ENCODE measurements around the gene CEP295NL.
"Not testable (repeated sequence)": the region's sequence is repeated elsewhere in the genome, so short reads cannot be mapped to it uniquely, and the experiment has no call there.

CEP295NL gene

GRCh38 chr17:78878871-78879527 is 24.0 kb downstream of the CEP295NL start:
- H3K27me3 Mint-ChIP-seq (ENCODE audit: low read depth, poor library complexity) = peaks cover 2% of the 10 kb centered on the region
- DNase-seq = no peak
- no peaks in the 10 kb centered on the region for H3K9me3 Mint-ChIP-seq
- TF ChIP-seq CTCF (IDR thresholded peaks at IDR 0.05) = no peak
- H3K36me3 Mint-ChIP-seq (ENCODE audit: low read depth) = peaks cover 5% of the 10 kb centered on the region
- peak overlapping the region; percentile 62 for H3K4me3 Mint-ChIP-seq
- peaks cover 84% of the 10 kb centered on the region for H3K4me1 Mint-ChIP-seq
- peak overlapping the region; percentile 82 for H3K27ac Mint-ChIP-seq

- H3K9me3 Mint-ChIP-seq = no peaks in the 10 kb centered on the region
- H3K27me3 Mint-ChIP-seq (ENCODE audit: low read depth, poor library complexity) = peaks cover 2% of the 10 kb centered on the region
- H3K27ac Mint-ChIP-seq = peak overlapping the region; percentile 54
- H3K4me3 Mint-ChIP-seq = no peak overlapping the region
- no peak for DNase-seq
- peaks cover 10% of the 10 kb centered on the region for H3K36me3 Mint-ChIP-seq (ENCODE audit: low read depth)
- H3K4me1 Mint-ChIP-seq = peaks cover 84% of the 10 kb centered on the region
- TF ChIP-seq CTCF (IDR thresholded peaks at IDR 0.05) = no peak
Observed at GRCh38 chr17:78878261-78878660, 24.7 kb downstream of the CEP295NL start.

GRCh38 chr17:78876954-78877517 is 26.0 kb downstream of the CEP295NL start:
- H3K4me1 Mint-ChIP-seq = peaks cover 72% of the 10 kb centered on the region
- H3K27ac Mint-ChIP-seq = peak overlapping the region; percentile 66

GRCh38 chr17:78876094-78876597 is 26.9 kb downstream of the CEP295NL start:
- H3K27ac Mint-ChIP-seq = peak overlapping the region; percentile 91
- peaks cover 22% of the 10 kb centered on the region for H3K36me3 Mint-ChIP-seq (ENCODE audit: low read depth)
- peak overlapping the region; percentile 19 for H3K4me3 Mint-ChIP-seq
- H3K9me3 Mint-ChIP-seq = no peaks in the 10 kb centered on the region
- H3K4me1 Mint-ChIP-seq = peaks cover 66% of the 10 kb centered on the region
- TF ChIP-seq CTCF (IDR thresholded peaks at IDR 0.05) = no peak
- no peak for DNase-seq
- peaks cover 2% of the 10 kb centered on the region for H3K27me3 Mint-ChIP-seq (ENCODE audit: low read depth, poor library complexity)

More at GRCh38 chr17:78876954-78877517, 26.0 kb downstream of the CEP295NL start:
- H3K9me3 Mint-ChIP-seq; H3K4me3 Mint-ChIP-seq; H3K27me3 Mint-ChIP-seq (ENCODE audit: low read depth, poor library complexity); DNase-seq: not testable (repeated sequence)
- H3K36me3 Mint-ChIP-seq (ENCODE audit: low read depth) = peaks cover 18% of the 10 kb centered on the region

- TF ChIP-seq CTCF (IDR thresholded peaks at IDR 0.05) = no peak
- peaks cover 66% of the 10 kb centered on the region for H3K4me1 Mint-ChIP-seq
- H3K4me3 Mint-ChIP-seq = no peak overlapping the region
- peak overlapping the region; percentile 91 for H3K27ac Mint-ChIP-seq
- H3K27me3 Mint-ChIP-seq (ENCODE audit: low read depth, poor library complexity) = peaks cover 2% of the 10 kb centered on the region
- DNase-seq = no peak
- H3K36me3 Mint-ChIP-seq (ENCODE audit: low read depth) = peaks cover 27% of the 10 kb centered on the region
- H3K9me3 Mint-ChIP-seq = no peaks in the 10 kb centered on the region
Observed at GRCh38 chr17:78875363-78876093, 27.5 kb downstream of the CEP295NL start.

All from nephron progenitor cell (in vitro differentiated cells).